ENCODE data around the gene AIG1.
"Not testable (repeated sequence)": the region's sequence is repeated elsewhere in the genome, so short reads cannot be mapped to it uniquely, and the experiment has no call there.

Gene AIG1

GRCh38 chr6:143060806-143061596, at the start of gene AIG1:
AIG1 (plus strand) TSS chr6:143060889; CDS start chr6:143060926, 37 bp downstream.
- no peak for TF ChIP-seq CTCF (IDR thresholded peaks at IDR 0.05; ENCODE audit: low read depth, low read length)
- peak within 1 kb of the TSS; percentile 73 for H3K4me3 ChIP-seq (ENCODE audit: low read depth, low read length)

- TF ChIP-seq CTCF (IDR thresholded peaks at IDR 0.05; ENCODE audit: low read depth, low read length), result no peak
- no peak overlapping the region for H3K4me3 ChIP-seq (ENCODE audit: low read depth, low read length)
Measured at GRCh38 chr6:143014764-143015163, 45.9 kb upstream of the AIG1 start.

- H3K4me3 ChIP-seq (ENCODE audit: low read depth, low read length), result no peak overlapping the region
- no peak for TF ChIP-seq CTCF (IDR thresholded peaks at IDR 0.05; ENCODE audit: low read depth, low read length)
Measured at GRCh38 chr6:143015300-143015706, 45.4 kb upstream of the AIG1 start.

- TF ChIP-seq CTCF (IDR thresholded peaks at IDR 0.05; ENCODE audit: low read depth, low read length), result no peak
- no peak overlapping the region for H3K4me3 ChIP-seq (ENCODE audit: low read depth, low read length)
Measured at GRCh38 chr6:143018955-143019354, 41.7 kb upstream of the AIG1 start.

GRCh38 chr6:143020862-143021261, 39.8 kb upstream of the AIG1 start:
- H3K4me3 ChIP-seq (ENCODE audit: low read depth, low read length), result not testable (repeated sequence)

GRCh38 chr6:143021543-143021942, 39.1 kb upstream of the AIG1 start:
- TF ChIP-seq CTCF (IDR thresholded peaks at IDR 0.05; ENCODE audit: low read depth, low read length), result no peak
- no peak overlapping the region for H3K4me3 ChIP-seq (ENCODE audit: low read depth, low read length)

GRCh38 chr6:143022587-143022986, 38.1 kb upstream of the AIG1 start:
- no peak for TF ChIP-seq CTCF (IDR thresholded peaks at IDR 0.05; ENCODE audit: low read depth, low read length)
- H3K4me3 ChIP-seq (ENCODE audit: low read depth, low read length), result no peak overlapping the region

GRCh38 chr6:143023695-143024094, 37.0 kb upstream of the AIG1 start:
- no peak overlapping the region for H3K4me3 ChIP-seq (ENCODE audit: low read depth, low read length)
- no peak for TF ChIP-seq CTCF (IDR thresholded peaks at IDR 0.05; ENCODE audit: low read depth, low read length)
